Measurements from ENCODE around the gene SCARB1. TPM values are rescaled to one million over a fixed set of nuclear protein-coding genes. Genes with fewer than 3 reads are reported as not detected.
A peak's percentile ranks its signal among the peaks of the same experiment; 100 is the strongest.

SCARB1 gene
- total and polyA plus RNA-seq, 9 of the 15 experiments (the other 6 are each of a cell fraction or from before 2014, with no cell fraction given) = 0.56 to 157 (median 52.8) TPM

DNA sequence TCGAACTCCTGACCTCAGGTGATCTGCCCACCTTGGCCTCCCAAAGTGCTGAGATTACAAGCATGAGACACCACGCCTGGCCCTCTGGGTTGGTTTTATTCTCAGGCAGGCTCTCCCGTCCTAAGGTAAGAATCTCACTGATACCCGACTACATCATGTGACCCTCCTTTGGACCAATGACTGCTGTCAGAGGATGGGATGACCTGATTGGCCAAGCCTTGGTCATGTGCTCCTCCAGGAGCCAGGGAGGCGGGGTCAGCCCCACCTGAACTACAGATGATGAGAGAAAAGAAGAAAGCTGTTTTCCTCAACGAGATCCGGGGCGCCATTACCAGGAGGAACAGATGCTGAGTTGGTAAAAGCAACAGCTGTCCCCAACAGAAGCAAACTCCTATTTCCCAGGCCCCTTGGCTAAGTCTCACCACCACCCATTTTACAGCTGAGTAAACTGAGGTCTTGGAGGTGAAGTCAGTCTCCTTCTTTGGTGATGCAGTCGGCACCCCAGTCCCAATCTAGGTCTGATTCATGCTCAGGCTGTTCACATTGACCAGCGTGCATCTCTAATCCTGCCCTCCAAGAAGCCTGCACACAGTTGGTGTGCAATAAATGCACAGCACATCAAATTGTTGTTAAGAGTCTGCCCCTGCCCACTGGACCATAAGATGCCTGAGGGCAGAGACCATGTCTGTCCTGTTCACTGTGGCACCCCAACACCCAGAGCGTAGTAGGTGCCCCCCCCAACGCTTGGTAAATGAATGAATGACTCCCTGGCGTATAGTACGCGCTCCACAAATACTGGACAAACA, 118.8 kb downstream of the SCARB1 start (continued):
- TF ChIP-seq ASH1L (IDR thresholded peaks at IDR 0.05; ENCODE audit: borderline replicate concordance, low read depth, partially characterized antibody) (peak; percentile 49), NFE2L1 (tag; IDR thresholded peaks at IDR 0.05; ENCODE audit: borderline replicate concordance, low read depth) (no peak), EZH2 (IDR thresholded peaks at IDR 0.05; ENCODE audit: borderline replicate concordance, low read depth, low read length) (no peak), MEF2A (IDR thresholded peaks at IDR 0.05; ENCODE audit: control insufficient read depth, low read depth, low read length) (no peak), ADNP (tag; IDR thresholded peaks at IDR 0.05) (peak; percentile 98), KAT8 (IDR thresholded peaks at IDR 0.05; ENCODE audit: low read depth) (no peak), ZNF282 (CRISPR knock-in tag; IDR thresholded peaks at IDR 0.05) (no peak), HDGF (IDR thresholded peaks at IDR 0.05) (0 out of 2 replicates have a peak, but pooled peaks have one; percentile 60), ZNF436 (CRISPR knock-in tag; IDR thresholded peaks at IDR 0.05) (no peak), SIX5 (IDR thresholded peaks at IDR 0.05; ENCODE audit: borderline replicate concordance in 1 of 2, insufficient read depth in 1 of 2, low read depth in 1 of 2, low read length in 2 of 2) (no peak), ESRRA (IDR thresholded peaks at IDR 0.05; ENCODE audit: borderline replicate concordance, low read depth) (peak; percentile 72), PURB (CRISPR knock-in tag; IDR thresholded peaks at IDR 0.05; ENCODE audit: low read depth) (no peak), POLR2G (IDR thresholded peaks at IDR 0.05; ENCODE audit: low read depth, low read length) (no peak), CTBP1 (IDR thresholded peaks at IDR 0.05; ENCODE audit: borderline replicate concordance) (no peak; the same call in 1 of the 2 replicates), U2AF1 (optimal IDR thresholded peaks at IDR 0.05; ENCODE audit: low read depth, low read length) (no peak), ZKSCAN8 (CRISPR knock-in tag; IDR thresholded peaks at IDR 0.05) (peak; percentile 98), ZNF23 (CRISPR knock-in tag; IDR thresholded peaks at IDR 0.05) (no peak)
- TF ChIP-seq, protein P1, sequence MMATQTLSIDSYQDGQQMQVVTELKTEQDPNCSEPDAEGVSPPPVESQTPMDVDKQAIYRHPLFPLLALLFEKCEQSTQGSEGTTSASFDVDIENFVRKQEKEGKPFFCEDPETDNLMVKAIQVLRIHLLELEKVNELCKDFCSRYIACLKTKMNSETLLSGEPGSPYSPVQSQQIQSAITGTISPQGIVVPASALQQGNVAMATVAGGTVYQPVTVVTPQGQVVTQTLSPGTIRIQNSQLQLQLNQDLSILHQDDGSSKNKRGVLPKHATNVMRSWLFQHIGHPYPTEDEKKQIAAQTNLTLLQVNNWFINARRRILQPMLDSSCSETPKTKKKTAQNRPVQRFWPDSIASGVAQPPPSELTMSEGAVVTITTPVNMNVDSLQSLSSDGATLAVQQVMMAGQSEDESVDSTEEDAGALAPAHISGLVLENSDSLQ (IDR thresholded peaks at IDR 0.05) = peak; percentile 46; the same call in 1 of the 2 replicates
- TF ChIP-seq, protein P2, sequence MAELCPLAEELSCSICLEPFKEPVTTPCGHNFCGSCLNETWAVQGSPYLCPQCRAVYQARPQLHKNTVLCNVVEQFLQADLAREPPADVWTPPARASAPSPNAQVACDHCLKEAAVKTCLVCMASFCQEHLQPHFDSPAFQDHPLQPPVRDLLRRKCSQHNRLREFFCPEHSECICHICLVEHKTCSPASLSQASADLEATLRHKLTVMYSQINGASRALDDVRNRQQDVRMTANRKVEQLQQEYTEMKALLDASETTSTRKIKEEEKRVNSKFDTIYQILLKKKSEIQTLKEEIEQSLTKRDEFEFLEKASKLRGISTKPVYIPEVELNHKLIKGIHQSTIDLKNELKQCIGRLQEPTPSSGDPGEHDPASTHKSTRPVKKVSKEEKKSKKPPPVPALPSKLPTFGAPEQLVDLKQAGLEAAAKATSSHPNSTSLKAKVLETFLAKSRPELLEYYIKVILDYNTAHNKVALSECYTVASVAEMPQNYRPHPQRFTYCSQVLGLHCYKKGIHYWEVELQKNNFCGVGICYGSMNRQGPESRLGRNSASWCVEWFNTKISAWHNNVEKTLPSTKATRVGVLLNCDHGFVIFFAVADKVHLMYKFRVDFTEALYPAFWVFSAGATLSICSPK (IDR thresholded peaks at IDR 0.05; ENCODE audit: borderline replicate concordance) = no peak
- TF ChIP-seq, protein P3, sequence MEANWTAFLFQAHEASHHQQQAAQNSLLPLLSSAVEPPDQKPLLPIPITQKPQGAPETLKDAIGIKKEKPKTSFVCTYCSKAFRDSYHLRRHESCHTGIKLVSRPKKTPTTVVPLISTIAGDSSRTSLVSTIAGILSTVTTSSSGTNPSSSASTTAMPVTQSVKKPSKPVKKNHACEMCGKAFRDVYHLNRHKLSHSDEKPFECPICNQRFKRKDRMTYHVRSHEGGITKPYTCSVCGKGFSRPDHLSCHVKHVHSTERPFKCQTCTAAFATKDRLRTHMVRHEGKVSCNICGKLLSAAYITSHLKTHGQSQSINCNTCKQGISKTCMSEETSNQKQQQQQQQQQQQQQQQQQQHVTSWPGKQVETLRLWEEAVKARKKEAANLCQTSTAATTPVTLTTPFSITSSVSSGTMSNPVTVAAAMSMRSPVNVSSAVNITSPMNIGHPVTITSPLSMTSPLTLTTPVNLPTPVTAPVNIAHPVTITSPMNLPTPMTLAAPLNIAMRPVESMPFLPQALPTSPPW (CRISPR knock-in tag; IDR thresholded peaks at IDR 0.05) = no peak
